Activated naive CD8-positive, alpha-beta T cell treated with anti-CD3 and anti-CD28 coated beads, Interleukin-2, amount 50 U/mL, for 24 hours (primary cell): ENCODE measurements around the gene RPL12.
A peak's percentile ranks its signal among the peaks of the same experiment; 100 is the strongest.

Experiments used
- ATAC-seq: fragments of 150-1000 bp; cut with Tn5 transposase; one replicate; pipeline ENCODE4 v1.10.0; 2021
- DNase-seq: peaks from one replicate; pipeline ENCODE4 v3.0.0; 2021
- H3K27ac Mint-ChIP-seq: one replicate; pipeline ENCODE4 v1.8.0; 2021; ENCODE audit warnings: mild to moderate bottlenecking, mixed read lengths
- H3K27me3 Mint-ChIP-seq: one replicate; pipeline ENCODE4 v1.8.0; 2021; ENCODE audit warnings: mixed read lengths
- H3K36me3 Mint-ChIP-seq: one replicate; pipeline ENCODE4 v1.8.0; 2021; ENCODE audit warnings: low read depth, mixed read lengths
- H3K4me1 Mint-ChIP-seq: one replicate; pipeline ENCODE4 v1.8.0; 2021; ENCODE audit warnings: mixed read lengths
- H3K4me3 Mint-ChIP-seq: one replicate; pipeline ENCODE4 v1.8.0; 2021; ENCODE audit warnings: mild to moderate bottlenecking, moderate library complexity, mixed read lengths
- H3K9me3 Mint-ChIP-seq: one replicate; pipeline ENCODE4 v1.8.0; 2021; ENCODE audit warnings: mixed read lengths

The RPL12 gene

GRCh38 chr9:127450830-127451607 lies at the start of gene RPL12, which contains the start of gene LRSAM1:
TSS of gene RPL12 (minus strand) at chr9:127451406. CDS start at chr9:127451317, 89 bp downstream.
TSS of gene LRSAM1 (plus strand) at chr9:127451510. CDS start at chr9:127454528, 3,018 bp downstream.
- ATAC-seq: peak; percentile 53
- H3K4me1 Mint-ChIP-seq: peaks cover 46% of the 10 kb centered on the region
- peaks cover 57% of the 10 kb centered on the region for H3K36me3 Mint-ChIP-seq

DNA sequence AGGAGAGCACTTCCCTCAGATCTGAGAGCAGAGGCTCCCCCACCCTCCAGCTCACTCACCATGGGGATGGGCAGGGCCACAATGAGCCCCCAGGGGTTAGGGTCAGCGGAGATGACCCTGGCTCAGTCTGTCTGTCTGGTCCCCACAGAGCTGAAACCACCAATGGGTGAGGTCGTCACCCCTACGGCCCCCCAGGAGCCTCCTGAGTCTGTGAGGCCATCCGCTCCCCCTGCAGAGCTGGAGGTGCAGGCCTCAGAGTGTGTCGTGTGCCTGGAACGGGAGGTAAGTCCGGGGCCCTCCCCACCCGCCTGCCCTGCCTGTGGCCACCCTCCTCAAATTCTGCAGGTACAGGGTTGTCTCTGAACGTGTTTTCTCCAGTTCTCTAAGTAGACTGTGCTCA lies 49.7 kb upstream of the RPL12 start:
- no peak for ATAC-seq
- Mint-ChIP-seq H3K27me3 (no peaks in the 10 kb centered on the region), H3K4me1 (no peaks in the 10 kb centered on the region)

More at GRCh38 chr9:127450830-127451607, at the start of gene RPL12, which contains the start of gene LRSAM1:
- Mint-ChIP-seq H3K9me3 (no peaks in the 10 kb centered on the region), H3K27me3 (no peaks in the 10 kb centered on the region), H3K4me3 (peak within 1 kb of the TSS; percentile 99), H3K27ac (peak within 1 kb of the TSS; percentile 99)
- peak; percentile 99 for DNase-seq

DNA sequence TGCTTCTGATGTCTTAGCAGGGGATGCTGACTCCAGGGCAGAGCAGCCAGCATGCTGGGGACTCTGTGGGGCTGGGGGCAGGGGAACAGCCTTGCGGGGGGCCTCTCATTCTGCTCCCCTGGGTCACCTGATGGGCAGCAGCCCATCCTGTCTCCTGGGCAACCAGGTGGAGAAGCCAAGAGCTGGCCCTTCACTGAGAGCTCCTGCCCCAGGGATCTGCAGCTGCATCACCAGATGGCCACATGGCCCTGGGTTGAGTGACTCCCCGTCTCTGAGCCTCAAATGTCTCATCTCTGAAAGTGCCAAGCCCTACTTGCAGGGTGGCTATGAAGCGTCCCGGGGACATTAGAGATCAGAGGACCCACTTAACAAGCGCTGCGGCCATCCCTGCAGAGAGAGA lies 49.2 kb upstream of the RPL12 start:
- ATAC-seq (no peak), DNase-seq (no peak)
- H3K4me1 Mint-ChIP-seq: no peaks in the 10 kb centered on the region
- H3K9me3 Mint-ChIP-seq: no peaks in the 10 kb centered on the region
- H3K27me3 Mint-ChIP-seq: no peaks in the 10 kb centered on the region
- no peaks in the 10 kb centered on the region for H3K36me3 Mint-ChIP-seq
- no peak overlapping the region for H3K4me3 Mint-ChIP-seq
- no peak overlapping the region for H3K27ac Mint-ChIP-seq

More for the DNA sequence above, 49.7 kb upstream of the RPL12 start:
- no peak overlapping the region for H3K4me3 Mint-ChIP-seq
- H3K9me3 Mint-ChIP-seq: no peaks in the 10 kb centered on the region
- H3K27ac Mint-ChIP-seq: no peak overlapping the region
- no peaks in the 10 kb centered on the region for H3K36me3 Mint-ChIP-seq
- DNase-seq: no peak

GRCh38 chr9:127498298-127498697 lies 47.1 kb upstream of the RPL12 start:
- no peaks in the 10 kb centered on the region for H3K4me1 Mint-ChIP-seq
- no peaks in the 10 kb centered on the region for H3K9me3 Mint-ChIP-seq
- peaks cover 2% of the 10 kb centered on the region for H3K36me3 Mint-ChIP-seq
- ATAC-seq: no peak
- H3K4me3 Mint-ChIP-seq: no peak overlapping the region
- no peaks in the 10 kb centered on the region for H3K27me3 Mint-ChIP-seq
- H3K27ac Mint-ChIP-seq: no peak overlapping the region
- no peak for DNase-seq

GRCh38 chr9:127497656-127498290 lies 46.6 kb upstream of the RPL12 start:
- Mint-ChIP-seq H3K27ac (no peak overlapping the region), H3K27me3 (no peaks in the 10 kb centered on the region), H3K36me3 (peaks cover 2% of the 10 kb centered on the region), H3K4me1 (no peaks in the 10 kb centered on the region), H3K9me3 (no peaks in the 10 kb centered on the region), H3K4me3 (no peak overlapping the region)
- ATAC-seq (no peak), DNase-seq (no peak)

DNA sequence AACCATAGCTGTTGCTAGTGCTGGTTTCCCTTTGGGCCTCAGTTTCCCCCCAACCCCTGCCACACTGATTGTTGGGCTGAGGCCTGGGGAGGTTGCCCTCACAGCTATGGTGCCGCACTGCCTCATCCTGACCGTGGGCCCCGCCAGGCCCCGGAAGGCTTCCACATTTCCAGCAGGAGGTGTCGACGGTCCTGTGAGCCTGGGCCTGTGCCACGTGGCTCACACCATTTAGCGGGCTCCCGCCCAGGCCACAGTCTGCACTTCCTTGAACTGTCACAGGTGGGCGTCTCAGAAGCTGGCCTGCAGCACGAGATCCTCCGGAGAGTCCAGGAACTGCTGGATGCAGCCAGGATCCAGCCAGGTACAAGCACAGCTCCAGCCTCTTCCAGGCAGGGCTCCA lies 45.8 kb upstream of the RPL12 start:
- ATAC-seq: no peak
- Mint-ChIP-seq H3K36me3 (peaks cover 2% of the 10 kb centered on the region), H3K4me1 (no peaks in the 10 kb centered on the region), H3K4me3 (no peak overlapping the region), H3K9me3 (no peaks in the 10 kb centered on the region), H3K27ac (no peak overlapping the region), H3K27me3 (no peaks in the 10 kb centered on the region)
- DNase-seq: no peak

DNA sequence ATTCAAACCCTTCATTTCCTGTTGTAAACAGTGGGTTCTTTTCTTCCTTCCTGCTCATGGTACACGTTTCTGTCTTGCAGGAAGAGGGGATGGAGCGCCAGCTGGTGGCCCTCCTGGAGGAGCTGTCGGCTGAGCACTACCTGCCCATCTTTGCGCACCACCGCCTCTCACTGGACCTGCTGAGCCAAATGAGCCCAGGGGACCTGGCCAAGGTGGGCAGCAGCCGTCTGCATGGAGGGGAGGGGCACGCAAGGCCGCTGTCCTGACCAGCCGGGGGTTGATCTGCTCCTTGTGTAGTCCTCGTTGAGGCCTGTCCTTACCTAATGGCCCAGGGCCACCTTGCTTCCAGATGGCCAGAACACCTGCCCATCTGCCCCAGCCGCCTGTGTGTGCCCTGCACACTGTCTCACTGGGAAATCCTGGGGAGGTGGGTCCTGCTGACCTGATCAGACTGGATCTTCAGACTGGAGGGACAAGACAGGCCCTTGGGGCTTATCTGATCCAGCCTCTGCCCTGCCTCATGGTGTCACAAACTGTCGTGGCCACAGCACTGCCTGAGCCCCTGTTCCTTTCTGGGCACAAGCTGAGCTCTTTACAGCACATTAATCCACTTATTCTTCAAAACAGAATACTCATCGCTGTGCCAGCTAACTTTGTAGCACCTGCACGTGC lies 44.8 kb upstream of the RPL12 start:
- peaks cover 2% of the 10 kb centered on the region for H3K36me3 Mint-ChIP-seq
- no peaks in the 10 kb centered on the region for H3K27me3 Mint-ChIP-seq
- no peaks in the 10 kb centered on the region for H3K9me3 Mint-ChIP-seq
- H3K4me3 Mint-ChIP-seq: no peak overlapping the region
- ATAC-seq: no peak
- no peaks in the 10 kb centered on the region for H3K4me1 Mint-ChIP-seq
- H3K27ac Mint-ChIP-seq: no peak overlapping the region
- no peak for DNase-seq

DNA sequence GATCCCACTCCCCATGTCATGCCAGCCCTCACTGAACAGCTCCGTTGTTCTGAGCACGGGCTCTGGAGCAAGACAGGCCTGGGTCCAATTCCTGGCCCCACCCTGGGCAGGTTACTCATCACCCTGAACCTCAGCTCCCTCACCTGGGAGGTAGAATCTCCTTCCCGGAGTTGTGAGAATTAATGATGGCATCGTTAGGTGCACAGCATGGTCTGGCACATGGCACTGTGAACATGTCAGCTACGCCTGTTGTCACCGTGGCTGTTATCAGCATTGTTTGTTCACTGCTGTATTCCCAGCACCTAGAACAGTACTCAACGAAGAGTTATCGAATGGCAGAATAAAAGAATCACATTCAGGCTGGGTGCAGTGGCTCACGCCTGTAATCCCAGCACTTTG lies 43.1 kb upstream of the RPL12 start:
- Mint-ChIP-seq H3K9me3 (no peaks in the 10 kb centered on the region), H3K27ac (no peak overlapping the region), H3K4me1 (no peaks in the 10 kb centered on the region), H3K4me3 (no peak overlapping the region), H3K27me3 (no peaks in the 10 kb centered on the region), H3K36me3 (peaks cover 6% of the 10 kb centered on the region)
- DNase-seq: no peak
- ATAC-seq: no peak

- Mint-ChIP-seq H3K27ac (no peak overlapping the region), H3K4me3 (no peak overlapping the region), H3K27me3 (no peaks in the 10 kb centered on the region), H3K36me3 (peaks cover 8% of the 10 kb centered on the region), H3K4me1 (no peaks in the 10 kb centered on the region), H3K9me3 (no peaks in the 10 kb centered on the region)
- DNase-seq: no peak
- no peak for ATAC-seq
These were observed 42.5 kb upstream of the RPL12 start for GRCh38 chr9:127493592-127494303.

- H3K27ac Mint-ChIP-seq: no peak overlapping the region
- no peak for ATAC-seq
- no peaks in the 10 kb centered on the region for H3K4me1 Mint-ChIP-seq
- no peaks in the 10 kb centered on the region for H3K9me3 Mint-ChIP-seq
- no peaks in the 10 kb centered on the region for H3K27me3 Mint-ChIP-seq
- H3K36me3 Mint-ChIP-seq: peaks cover 8% of the 10 kb centered on the region
- DNase-seq: no peak
- H3K4me3 Mint-ChIP-seq: no peak overlapping the region
These were observed 41.4 kb upstream of the RPL12 start for GRCh38 chr9:127492616-127493015.

DNA sequence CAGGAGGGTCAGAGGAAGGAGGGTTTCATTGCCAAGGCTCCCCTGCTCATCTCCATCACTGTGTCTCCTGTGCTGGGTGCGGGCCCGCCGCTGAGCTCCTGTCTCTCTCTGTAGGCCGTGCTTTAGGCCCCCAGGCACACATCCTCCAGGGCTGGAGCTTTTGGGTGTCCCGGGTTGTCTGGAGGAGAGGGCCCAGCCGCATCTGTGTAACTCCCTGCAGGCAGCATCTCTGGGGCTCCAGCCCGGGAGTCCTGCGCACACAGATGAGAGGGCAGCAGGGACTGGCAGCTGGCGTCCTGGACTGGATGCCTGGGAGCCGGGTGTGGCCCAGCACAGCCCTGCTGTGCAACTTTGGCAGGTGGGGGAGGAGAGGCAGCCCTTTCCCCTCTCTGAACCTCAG lies 40.3 kb upstream of the RPL12 start:
- H3K9me3 Mint-ChIP-seq: no peaks in the 10 kb centered on the region
- no peaks in the 10 kb centered on the region for H3K27me3 Mint-ChIP-seq
- peak; percentile 7 for ATAC-seq
- H3K27ac Mint-ChIP-seq: no peak overlapping the region
- peaks cover 13% of the 10 kb centered on the region for H3K36me3 Mint-ChIP-seq
- no peak overlapping the region for H3K4me3 Mint-ChIP-seq
- no peak for DNase-seq
- H3K4me1 Mint-ChIP-seq: no peaks in the 10 kb centered on the region

- no peak overlapping the region for H3K4me3 Mint-ChIP-seq
- no peaks in the 10 kb centered on the region for H3K27me3 Mint-ChIP-seq
- no peak for ATAC-seq
- H3K9me3 Mint-ChIP-seq: no peaks in the 10 kb centered on the region
- H3K4me1 Mint-ChIP-seq: no peaks in the 10 kb centered on the region
- H3K36me3 Mint-ChIP-seq: peaks cover 15% of the 10 kb centered on the region
- DNase-seq: no peak
- H3K27ac Mint-ChIP-seq: no peak overlapping the region
These were observed 39.5 kb upstream of the RPL12 start for GRCh38 chr9:127490535-127491230.

DNA sequence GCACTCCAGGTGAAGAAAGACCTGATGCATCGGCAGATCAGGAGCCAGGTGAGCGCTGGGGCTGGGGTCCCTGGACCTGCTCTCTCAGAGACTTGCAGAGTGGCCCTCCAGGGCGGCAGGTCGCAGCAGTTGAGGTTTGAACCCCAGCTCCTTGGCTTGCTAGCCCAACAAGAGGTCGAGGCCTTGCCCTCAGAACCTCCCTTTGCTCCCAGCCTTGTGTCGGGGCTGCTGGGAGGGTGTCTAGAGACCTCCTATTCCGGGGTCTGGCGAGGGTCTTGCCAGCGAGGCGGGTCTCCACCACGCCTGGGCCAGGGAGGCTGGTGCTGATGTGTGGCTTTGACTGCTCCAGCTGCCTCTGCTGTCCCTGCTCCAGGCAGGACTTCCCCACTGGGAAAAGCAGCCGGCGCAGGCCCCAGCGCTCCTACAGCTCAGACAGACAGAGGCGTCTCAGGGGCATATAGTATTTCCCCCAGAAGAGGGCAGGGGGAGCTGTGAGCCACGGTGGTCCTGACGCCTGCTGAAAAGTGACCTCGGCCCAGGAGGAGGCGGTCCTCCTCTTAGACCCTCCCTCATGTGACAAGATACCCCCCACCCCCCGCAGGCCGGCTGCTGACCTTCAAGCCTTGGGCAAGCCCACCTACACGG lies 38.4 kb upstream of the RPL12 start:
- DNase-seq (no peak), ATAC-seq (no peak)
- peaks cover 17% of the 10 kb centered on the region for H3K36me3 Mint-ChIP-seq
- no peaks in the 10 kb centered on the region for H3K4me1 Mint-ChIP-seq
- H3K4me3 Mint-ChIP-seq: no peak overlapping the region
- H3K9me3 Mint-ChIP-seq: no peaks in the 10 kb centered on the region
- H3K27ac Mint-ChIP-seq: no peak overlapping the region
- H3K27me3 Mint-ChIP-seq: no peaks in the 10 kb centered on the region
